CD14-positive monocyte (primary cell): ENCODE results near the gene LPCAT3. TPM values are rescaled to one million over a fixed set of nuclear protein-coding genes. Genes with fewer than 3 reads are reported as not detected.

ENCODE experiments used
- DNase-seq, 3 donors: peaks; one replicate each; pipeline ENCODE4 v3.0.0-alpha.2; 2011 to 2022
- H2AFZ ChIP-seq: 2 replicates; pipeline ENCODE4 v1.6.0; 2012; ENCODE audit warnings: mild to moderate bottlenecking, low read depth, low read length, inconsistent platforms; ENCODE audit not compliant: insufficient read depth, poor library complexity, severe bottlenecking
- H3K27ac ChIP-seq, 2 donors: 1 replicate in 1 of 2; 2 replicates in 1 of 2; pipeline ENCODE4 v1.5.1; 2012 to 2013; ENCODE audit warnings: low read length in 2 of 2, control low read depth in 1 of 2, inconsistent platforms in 1 of 2, low read depth in 1 of 2, mild to moderate bottlenecking in 1 of 2
- H3K27me3 ChIP-seq, 2 donors: one replicate each; pipeline versions ENCODE4 v1.6.0 to v1.6.1; 2011 to 2013; ENCODE audit warnings: low read length in 2 of 2; ENCODE audit not compliant: control insufficient read depth in 2 of 2, insufficient read depth in 2 of 2
- H3K36me3 ChIP-seq, 2 donors: replicated peaks in 1 of 2; 1 replicate in 1 of 2; 2 replicates in 1 of 2; pipeline versions ENCODE4 v1.5.1 to v1.6.1; 2012 to 2013; ENCODE audit warnings: low read length in 2 of 2, control low read depth in 1 of 2, inconsistent platforms in 1 of 2, mild to moderate bottlenecking in 1 of 2; ENCODE audit not compliant: insufficient read depth in 2 of 2, control insufficient read depth in 1 of 2
- H3K4me1 ChIP-seq, 2 donors: 1 replicate in 1 of 2; 2 replicates in 1 of 2; pipeline versions ENCODE4 v1.5.1 to v1.6.1; 2012 to 2013; ENCODE audit warnings: low read length in 2 of 2, control low read depth in 1 of 2, inconsistent platforms in 1 of 2, mild to moderate bottlenecking in 1 of 2, moderate library complexity in 1 of 2; ENCODE audit not compliant: insufficient read depth in 2 of 2, control insufficient read depth in 1 of 2
- H3K4me2 ChIP-seq: replicated peaks from 2 replicates; pipeline ENCODE3; 2012; ENCODE audit warnings: low read length, moderate library complexity, mild to moderate bottlenecking; ENCODE audit not compliant: poor library complexity, severe bottlenecking; ENCODE audit errors: extremely low read depth
- H3K4me3 ChIP-seq, 3 experiments: fragments of 200-600 bp in 1 of 3; sonication (generic) in 1 of 3; replicated peaks in 1 of 3; 1 replicate in 2 of 3; 2 replicates in 1 of 3; pipeline ENCODE4 v1.5.1; 2011 to 2013; ENCODE audit warnings: low read length in 3 of 3, mild to moderate bottlenecking in 3 of 3, control low read depth in 2 of 3, low read depth in 2 of 3, inconsistent platforms in 1 of 3, moderate library complexity in 1 of 3
- H3K79me2 ChIP-seq: 2 replicates; pipeline ENCODE4 v1.6.0; 2012; ENCODE audit warnings: mild to moderate bottlenecking, control low read depth, inconsistent platforms, low read length, moderate library complexity; ENCODE audit not compliant: insufficient read depth
- H3K9ac ChIP-seq: 2 replicates; pipeline ENCODE4 v1.6.0; 2017; ENCODE audit warnings: low read length, mild to moderate bottlenecking; ENCODE audit not compliant: insufficient read depth, poor library complexity, severe bottlenecking
- H3K9me3 ChIP-seq, 2 donors: replicated peaks in 1 of 2; 1 replicate in 1 of 2; 2 replicates in 1 of 2; pipeline versions ENCODE4 v1.5.1 to v1.6.1; 2012 to 2013; ENCODE audit warnings: low read length in 2 of 2, control low read depth in 1 of 2; ENCODE audit not compliant: control insufficient read depth in 1 of 2, insufficient read depth in 1 of 2
- H4K20me1 ChIP-seq: 2 replicates; pipeline ENCODE4 v1.6.0; 2012; ENCODE audit warnings: mild to moderate bottlenecking, low read length, control low read depth, moderate library complexity; ENCODE audit not compliant: insufficient read depth
- H3K27ac Mint-ChIP-seq, 7 donors: one replicate each; pipeline ENCODE4 v1.8.0; 2020; ENCODE audit warnings: mild to moderate bottlenecking in 7 of 7, mixed read lengths in 7 of 7, moderate library complexity in 6 of 7, inconsistent platforms in 2 of 7
- H3K27me3 Mint-ChIP-seq, 3 donors: one replicate each; pipeline ENCODE4 v1.8.0; 2021 to 2022; ENCODE audit warnings: low read depth in 3 of 3, mild to moderate bottlenecking in 3 of 3, mixed read lengths in 3 of 3, moderate library complexity in 3 of 3, inconsistent platforms in 1 of 3
- H3K36me3 Mint-ChIP-seq, 2 donors: one replicate each; pipeline ENCODE4 v1.8.0; 2020; ENCODE audit warnings: mixed read lengths in 2 of 2, inconsistent platforms in 1 of 2, mild to moderate bottlenecking in 1 of 2
- H3K4me1 Mint-ChIP-seq: one replicate; pipeline ENCODE4 v1.8.0; 2020; ENCODE audit warnings: mild to moderate bottlenecking, mixed read lengths
- H3K4me3 Mint-ChIP-seq, 2 donors: one replicate each; pipeline ENCODE4 v1.8.0; 2020; ENCODE audit warnings: mild to moderate bottlenecking in 2 of 2, mixed read lengths in 2 of 2, moderate library complexity in 1 of 2
- H3K9me3 Mint-ChIP-seq, 7 donors: one replicate each; pipeline ENCODE4 v1.8.0; 2020 to 2022; ENCODE audit warnings: mixed read lengths in 7 of 7, mild to moderate bottlenecking in 6 of 7, moderate library complexity in 6 of 7, inconsistent platforms in 2 of 7
- CTCF ChIP-seq: fragments of 200-600 bp; IDR thresholded peaks from one replicate; pipeline ENCODE4 v1.8.0; 2022; ENCODE audit warnings: antibody characterized with exemption, mild to moderate bottlenecking
- WGBS: methylation state at CpG from one replicate; pipeline ENCODE4 v1.1.5; 2013; ENCODE audit warnings: missing lambda C conversion rate; ENCODE audit not compliant: insufficient coverage; 5-methylcytosine and 5-hydroxymethylcytosine counted together
- intact Hi-C, 2 donors: fragments of 100-400 bp; cut with micrococcal nuclease; formaldehyde crosslinking; loops; one replicate each; pipeline versions ENCODE4 v1.15.0 to v1.15.1; 2023
- polyA plus RNA-seq, 3 donors: library from polyadenylated mRNA; depleted of rRNA in 1 of 3; unstranded in 2 of 3; stranded (reverse) in 1 of 3; fragments of 300-500 nt in 2 of 3; fragments of >200 nt in 1 of 3; fragmentation: Illumina TruSeq in 2 of 3; gene quantifications; 1 replicate in 2 of 3; 2 replicates in 1 of 3; pipeline ENCODE4 v1.2.3, GENCODE V29; 2012 to 2021

Gene LPCAT3
- polyA plus RNA-seq, 3 donors, result 50.9 to 62.7 (median 54.1) TPM

GRCh38 chr12:7009512-7009911, 8.8 kb downstream of the LPCAT3 start:
- Histone ChIP-seq H3K27ac (peak overlapping the region in 1 of 2 donors; percentile 73), H3K9me3 (no peaks in the 10 kb centered on the region), H2AFZ (no peak overlapping the region), H3K79me2 (peaks cover 81% of the 10 kb centered on the region), H3K4me1 (peaks cover 62 to 72% of the 10 kb centered on the region in 2 donors), H3K9ac (no peak overlapping the region), H4K20me1 (no peaks in the 10 kb centered on the region), H3K36me3 (peaks cover 4 to 19% of the 10 kb centered on the region in 2 donors), H3K4me3 (no peak overlapping the region), H3K4me2 (no peak overlapping the region), H3K27me3 (no peaks in the 10 kb centered on the region)
- H3K4me1 Mint-ChIP-seq, result peaks cover 82% of the 10 kb centered on the region
- H3K27me3 Mint-ChIP-seq, result no peaks in the 10 kb centered on the region
- peak overlapping the region in 4 of 7 donors; percentile 43 to 79 (median 60) for H3K27ac Mint-ChIP-seq
- no peak for DNase-seq
- no peak for TF ChIP-seq CTCF
- intact Hi-C loops, result no loop called here
- H3K36me3 Mint-ChIP-seq, result peaks cover 20 to 30% of the 10 kb centered on the region in 2 donors
- H3K4me3 Mint-ChIP-seq, result no peak overlapping the region
- no peaks in the 10 kb centered on the region for H3K9me3 Mint-ChIP-seq

DNA sequence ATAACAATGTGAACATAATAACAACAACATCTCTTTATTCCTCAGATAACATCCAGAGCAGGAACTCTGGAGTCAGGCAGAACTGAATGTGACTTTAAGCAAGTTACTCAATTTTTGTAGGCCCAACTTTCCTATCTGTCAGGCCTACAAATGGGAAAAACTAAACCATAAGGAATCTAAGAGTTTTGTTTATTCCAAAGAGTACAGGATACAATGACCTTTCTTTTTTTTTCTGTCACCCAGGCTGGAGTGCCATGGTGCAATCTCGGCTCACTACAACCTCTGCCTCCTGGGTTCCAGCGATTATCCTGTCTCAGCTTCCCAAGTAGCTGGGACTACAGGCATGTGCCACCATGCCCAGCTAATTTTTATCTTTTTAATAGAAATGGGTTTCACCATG, 9.4 kb downstream of the LPCAT3 start:
- no CpG with 5 or more reads among the region's 2 CpGs for WGBS
- H3K4me2 ChIP-seq, result no peak overlapping the region
- no peaks in the 10 kb centered on the region for H3K27me3 ChIP-seq
- peak overlapping the region; percentile 33 to 73 for H3K27ac ChIP-seq
- H4K20me1 ChIP-seq, result no peaks in the 10 kb centered on the region
- Mint-ChIP-seq H3K36me3 (peaks cover 14 to 26% of the 10 kb centered on the region in 2 donors), H3K4me3 (no peak overlapping the region), H3K27me3 (no peaks in the 10 kb centered on the region), H3K4me1 (peaks cover 87% of the 10 kb centered on the region), H3K9me3 (no peaks in the 10 kb centered on the region), H3K27ac (peak overlapping the region; percentile 58 to 91 (median 77))
- no peaks in the 10 kb centered on the region for H3K9me3 ChIP-seq
- H3K4me1 ChIP-seq, result peaks cover 69 to 79% of the 10 kb centered on the region in 2 donors
- no peak for DNase-seq
- H2AFZ ChIP-seq, result no peak overlapping the region
- H3K79me2 ChIP-seq, result peaks cover 81% of the 10 kb centered on the region
- no peak for TF ChIP-seq CTCF
- H3K36me3 ChIP-seq, result peaks cover 0 to 13% of the 10 kb centered on the region in 2 donors
- H3K9ac ChIP-seq, result no peak overlapping the region
- H3K4me3 ChIP-seq, result no peak overlapping the region
- intact Hi-C loops, result no loop called here
